CD4-positive, alpha-beta T cell treated with Interleukin-10 for 1 hour (primary cell): ENCODE measurements around the gene KRT2.

Experiments
- DNase-seq: peaks from one replicate; pipeline ENCODE4 v3.0.0-alpha.2; 2020

KRT2 gene

GRCh38 chr12:52662093-52662917, 10.3 kb upstream of the KRT2 start:
- no peak for DNase-seq

DNA sequence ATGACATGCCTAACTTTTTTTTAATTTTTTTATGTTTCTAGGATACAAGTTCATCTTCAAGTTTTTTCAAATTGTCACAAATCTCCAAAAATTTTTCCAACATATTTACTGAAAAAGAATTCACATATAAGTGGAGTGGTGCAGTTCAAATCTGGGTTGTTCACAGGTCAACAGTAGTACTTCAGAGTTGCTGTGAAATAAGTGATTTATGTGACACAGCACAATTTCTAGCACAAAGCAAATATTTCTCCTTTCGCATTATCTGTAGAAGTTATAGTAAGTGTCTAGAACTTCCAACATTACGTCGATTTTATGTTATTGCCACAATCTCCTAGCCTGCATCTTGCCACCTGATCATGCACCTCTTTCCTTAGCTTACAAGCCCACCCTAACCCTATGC, 9.7 kb upstream of the KRT2 start:
- DNase-seq: no peak

DNA sequence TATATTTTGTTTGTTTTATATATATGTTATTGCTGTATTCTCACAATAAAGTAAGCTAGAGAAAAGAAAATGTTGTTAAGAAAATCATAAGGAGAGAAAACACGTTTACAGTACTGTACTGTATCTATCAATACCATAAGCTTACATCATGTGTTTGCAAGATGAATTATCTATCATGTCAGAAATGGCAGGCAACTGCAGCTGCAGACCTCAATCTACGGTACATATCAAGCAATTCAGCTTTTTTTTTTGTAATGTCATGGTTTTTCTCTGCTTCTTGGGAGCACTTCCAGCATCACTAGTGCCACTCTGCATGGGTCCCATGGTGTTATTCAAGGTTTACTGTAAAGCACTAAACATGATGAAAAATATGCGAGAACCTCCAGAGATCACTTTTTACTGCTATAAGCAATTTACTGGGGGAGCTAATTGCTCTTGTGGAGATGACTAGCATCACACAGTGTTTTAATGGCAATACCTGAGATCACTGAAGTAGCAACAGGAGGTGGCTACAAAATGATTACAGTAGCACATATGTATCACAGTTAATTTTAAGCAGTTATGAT, 9.0 kb upstream of the KRT2 start:
- DNase-seq: no peak

GRCh38 chr12:52659951-52660350, 7.9 kb upstream of the KRT2 start:
- no peak for DNase-seq

DNA sequence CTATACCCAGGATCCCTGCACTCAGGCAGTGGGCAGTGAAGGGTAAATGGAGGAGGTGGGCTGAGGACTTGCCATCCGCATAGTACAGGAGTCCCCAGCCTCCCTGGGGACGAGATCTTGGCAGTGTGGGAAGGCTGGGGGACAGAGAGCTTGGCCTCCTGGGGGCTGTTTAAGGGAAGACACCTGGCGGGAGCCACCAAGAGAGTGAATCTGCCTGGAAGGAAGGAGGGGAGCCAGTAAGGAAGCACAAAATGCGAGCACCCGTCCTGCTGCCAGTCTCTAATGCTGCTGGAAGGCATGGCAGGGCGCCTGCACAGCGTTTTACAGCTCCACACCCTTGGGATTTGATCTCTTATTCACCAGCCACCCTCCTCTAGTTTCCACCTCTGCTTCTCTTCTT, 7.4 kb upstream of the KRT2 start:
- no peak for DNase-seq

GRCh38 chr12:52658196-52658595, 6.2 kb upstream of the KRT2 start:
- no peak for DNase-seq

- DNase-seq: no peak
Observed at GRCh38 chr12:52657250-52657902, 5.4 kb upstream of the KRT2 start.

DNA sequence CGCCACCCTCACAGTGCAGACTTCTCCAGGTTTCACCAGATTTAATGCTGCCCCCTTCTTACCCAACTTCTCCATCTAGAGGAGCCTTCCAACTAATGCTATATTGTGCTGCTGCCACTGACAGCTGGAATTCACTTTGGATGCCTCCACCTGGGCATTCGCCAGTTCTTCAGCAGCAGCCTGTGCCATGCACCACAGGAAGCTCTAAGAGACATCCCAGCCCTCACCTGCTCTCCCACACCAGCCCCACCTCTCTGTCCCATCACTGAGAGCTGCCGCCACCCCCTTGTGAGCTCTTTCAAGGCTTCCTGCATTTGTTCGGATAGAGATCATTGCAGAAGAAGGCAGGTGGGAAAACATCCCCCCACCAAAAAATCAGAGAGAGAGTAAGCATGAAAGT, 4.6 kb upstream of the KRT2 start:
- DNase-seq: no peak

DNA sequence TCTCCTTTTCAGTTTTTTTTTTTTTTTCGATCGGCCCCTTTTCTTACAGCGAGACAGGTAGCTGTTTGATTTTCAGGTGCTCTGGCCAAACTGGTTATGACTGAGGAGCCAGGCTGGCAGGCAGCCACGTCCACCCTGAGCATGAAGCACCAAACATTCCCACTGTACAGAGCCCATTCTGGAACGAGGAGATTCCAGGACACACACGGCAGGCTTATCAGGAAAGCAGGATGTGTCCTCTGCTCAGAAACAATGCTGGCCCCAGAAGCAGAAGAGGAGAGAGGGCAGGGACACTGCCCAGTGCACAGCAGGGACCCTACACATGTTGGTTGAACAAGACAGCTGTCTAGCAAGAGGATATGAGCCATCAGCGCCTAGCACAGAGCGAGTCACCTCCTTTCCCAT, 3.7 kb upstream of the KRT2 start:
- no peak for DNase-seq

GRCh38 chr12:52655251-52655650, 3.2 kb upstream of the KRT2 start:
- no peak for DNase-seq

- DNase-seq: no peak
Observed at GRCh38 chr12:52650520-52651081, 1.4 kb downstream of the KRT2 start.

DNA sequence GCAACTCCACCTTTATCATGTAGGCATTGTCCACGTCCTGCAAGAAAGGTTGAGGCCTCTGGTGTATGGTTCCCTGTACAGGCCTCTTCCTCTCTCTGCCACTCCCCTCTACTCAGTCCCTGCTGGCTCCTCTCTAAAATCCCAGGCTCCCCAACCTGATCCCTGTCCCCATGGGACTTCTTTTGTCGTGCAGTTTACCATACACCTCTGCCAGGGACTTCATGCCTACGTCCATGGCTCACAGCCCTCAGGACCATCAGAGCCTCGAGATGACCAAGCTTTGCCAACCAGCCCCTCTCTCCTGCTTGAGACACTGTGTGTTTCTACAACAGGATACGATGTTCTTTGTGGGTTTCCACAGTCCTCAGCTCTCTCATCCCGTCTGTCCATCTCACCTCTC, 2.9 kb downstream of the KRT2 start:
- DNase-seq: no peak

DNA sequence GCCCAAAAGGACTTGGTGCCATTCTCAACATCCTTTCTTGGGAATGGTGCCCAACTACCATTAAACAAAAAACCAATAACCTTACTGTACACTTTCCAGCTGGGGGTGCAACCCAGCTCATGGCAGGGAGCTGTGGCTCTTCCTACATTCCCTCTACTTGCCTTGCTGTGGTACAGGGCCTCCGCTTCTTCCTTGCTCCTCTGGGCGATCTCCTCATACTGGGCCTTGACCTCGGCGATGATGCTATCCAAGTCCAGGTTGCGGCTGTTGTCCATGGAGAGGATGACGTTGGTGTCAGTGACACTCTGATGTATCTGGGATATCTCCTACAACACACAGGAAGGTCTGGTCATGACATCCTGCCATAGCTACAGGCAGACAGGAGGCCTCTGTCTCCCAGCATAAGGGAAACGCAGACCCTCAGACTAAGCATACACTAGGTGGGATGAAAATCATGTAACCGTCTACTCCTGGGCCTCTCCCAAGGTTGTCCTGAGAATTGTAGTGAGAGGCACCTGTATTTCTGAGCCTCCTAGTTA, 3.9 kb downstream of the KRT2 start:
- no peak for DNase-seq

DNA sequence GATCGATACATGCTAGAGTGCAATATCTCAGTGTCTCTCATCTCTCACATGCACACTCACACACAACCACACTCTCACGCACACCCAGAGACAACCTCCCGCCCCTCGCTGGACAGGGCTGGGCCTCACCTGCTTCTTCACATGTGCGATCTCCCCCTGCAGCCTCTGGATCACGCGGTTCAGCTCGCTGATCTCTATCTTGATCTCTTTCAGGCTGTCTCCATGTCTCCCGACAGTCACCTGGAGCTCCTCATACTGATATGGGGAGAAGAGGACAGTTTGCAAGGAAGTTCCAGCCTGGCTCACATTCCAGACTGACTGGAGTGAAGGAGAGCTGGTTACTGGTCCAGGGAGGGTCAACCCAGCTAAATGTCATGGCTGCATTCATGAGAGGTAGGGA, 4.4 kb downstream of the KRT2 start:
- no peak for DNase-seq

GRCh38 chr12:52646613-52647012, 5.4 kb downstream of the KRT2 start:
- no peak for DNase-seq

DNA sequence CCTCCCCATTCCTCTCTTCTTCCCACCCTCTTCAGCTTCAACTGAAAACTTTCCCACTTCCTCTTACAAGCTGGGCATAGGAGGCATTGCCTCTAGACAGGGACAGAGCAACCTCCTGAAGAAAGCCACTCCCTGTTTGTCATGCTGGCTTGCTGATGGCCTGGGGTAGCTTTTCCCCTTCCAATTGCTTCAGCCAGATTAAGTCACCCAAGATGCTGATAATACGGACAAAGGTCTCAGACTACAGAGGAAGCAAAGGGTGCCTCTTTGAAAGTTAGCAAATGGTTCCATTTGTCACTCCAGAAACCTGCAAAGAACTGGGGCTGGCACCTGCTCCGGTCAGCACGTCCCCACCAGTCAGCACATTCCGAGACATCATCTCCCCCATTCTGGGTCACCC, 6.0 kb downstream of the KRT2 start:
- DNase-seq: no peak

GRCh38 chr12:52645120-52645761, 6.8 kb downstream of the KRT2 start:
- DNase-seq: peak; percentile 59

- DNase-seq: no peak
Observed at GRCh38 chr12:52644078-52644415, 8.0 kb downstream of the KRT2 start.

- DNase-seq: no peak
Observed at GRCh38 chr12:52643233-52644077, 8.6 kb downstream of the KRT2 start.

DNA sequence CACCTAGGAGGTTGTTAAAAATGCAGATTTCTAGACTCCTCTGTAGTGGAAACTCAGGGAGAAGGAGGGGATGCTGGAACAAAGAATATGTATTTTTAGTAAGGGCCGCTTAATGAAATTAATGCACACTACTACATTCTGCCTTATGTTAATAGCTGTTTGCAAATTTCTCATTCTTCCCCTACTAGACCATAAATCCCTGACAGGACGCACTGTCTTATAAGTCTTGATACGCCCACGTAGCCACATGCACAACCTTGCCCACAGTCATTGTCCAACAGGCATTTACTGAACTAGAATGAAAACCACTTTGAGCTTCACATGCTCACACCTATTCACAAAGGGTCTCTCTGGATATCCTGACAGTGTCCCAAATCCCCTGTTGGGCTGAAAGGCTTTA, 10.5 kb downstream of the KRT2 start:
- no peak for DNase-seq

DNA sequence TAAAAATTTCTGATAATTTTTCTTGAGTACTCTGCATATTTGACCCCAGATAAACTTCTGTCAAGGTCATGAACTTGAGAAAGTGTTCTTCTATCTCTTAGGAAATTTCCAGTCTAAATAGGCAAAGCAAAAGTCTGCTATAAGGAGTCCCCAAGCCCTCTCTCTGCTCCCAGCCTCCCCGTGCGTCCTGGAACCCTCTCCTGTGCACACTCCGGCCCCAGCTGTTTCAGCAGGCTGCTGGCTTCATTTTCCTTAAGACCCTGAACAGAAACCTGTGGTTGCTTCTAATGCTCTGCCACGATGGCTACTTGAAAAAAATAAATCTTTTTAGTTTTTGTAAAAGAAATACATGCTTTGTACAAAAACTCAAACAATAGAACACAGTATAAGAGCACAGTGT, 14.7 kb downstream of the KRT2 start:
- DNase-seq: no peak

- DNase-seq: no peak
Observed at GRCh38 chr12:52636592-52637258, 15.3 kb downstream of the KRT2 start.
